HepG2 (cell line): ENCODE data around the gene AP4M1. TPM values are rescaled to one million over a fixed set of nuclear protein-coding genes. Genes with fewer than 3 reads are reported as not detected.
A peak's percentile ranks its signal among the peaks of the same experiment; 100 is the strongest.

Experiments used
- CEBPB ChIP-seq: IDR thresholded peaks from 2 replicates; pipeline ENCODE4 v1.6.1; 2011; ENCODE audit warnings: low read depth, low read length, improper control_type of control experiment, borderline replicate concordance
- CHCHD3 ChIP-seq: sonication (generic); formaldehyde crosslinking; IDR thresholded peaks from 2 replicates; pipeline ENCODE4 v1.8.0; 2022; ENCODE audit warnings: mild to moderate bottlenecking, missing genetic modification reagents, moderate library complexity
- CHD2 ChIP-seq: IDR thresholded peaks from 2 replicates; pipeline ENCODE4 v1.6.1; 2011; ENCODE audit warnings: low read depth, low read length, improper control_type of control experiment
- ESRRA ChIP-seq: sonication (generic); formaldehyde crosslinking; IDR thresholded peaks from 2 replicates; pipeline ENCODE4 v1.5.1; 2020; ENCODE audit warnings: mild to moderate bottlenecking, low read depth, missing genetic modification reagents
- HOXD1 ChIP-seq: sonication (generic); formaldehyde crosslinking; IDR thresholded peaks from 2 replicates; pipeline ENCODE4 v1.5.0; 2020; ENCODE audit warnings: missing genetic modification reagents
- KLF6 ChIP-seq: IDR thresholded peaks from 2 replicates; pipeline ENCODE4 v1.8.0; 2016; ENCODE audit warnings: missing biosample characterization, missing genetic modification reagents
- MAZ ChIP-seq, 2 experiments: sonication (generic) in 1 of 2; formaldehyde crosslinking in 1 of 2; IDR thresholded peaks; 2 replicates each; pipeline versions ENCODE4 v1.5.0 to v1.6.1; 2012 to 2020; ENCODE audit warnings: low read depth in 2 of 2, mild to moderate bottlenecking in 2 of 2, borderline replicate concordance in 1 of 2, improper control_type of control experiment in 1 of 2, low read length in 1 of 2, missing genetic modification reagents in 1 of 2, moderate library complexity in 1 of 2
- NCOA1 ChIP-seq: sonication (generic); formaldehyde crosslinking; IDR thresholded peaks from 2 replicates; pipeline ENCODE4 v1.9.0; 2021; ENCODE audit warnings: missing genetic modification reagents
- NCOA2 ChIP-seq: sonication (generic); formaldehyde crosslinking; IDR thresholded peaks from 2 replicates; pipeline ENCODE4 v1.8.0; 2022; ENCODE audit warnings: inconsistent platforms
- SCMH1 ChIP-seq: sonication (generic); formaldehyde crosslinking; IDR thresholded peaks from 2 replicates; pipeline ENCODE4 v1.9.0; 2021; ENCODE audit warnings: missing genetic modification reagents, mild to moderate bottlenecking, borderline replicate concordance
- SMARCC2 ChIP-seq: fragments of 450-650 bp; IDR thresholded peaks from 2 replicates; pipeline ENCODE4 v1.6.1; 2017; ENCODE audit warnings: antibody characterized with exemption, mild to moderate bottlenecking
- SOX13 ChIP-seq, 3 experiments: fragments of 450-650 bp in 1 of 3; sonication (generic) in 1 of 3; formaldehyde crosslinking in 1 of 3; IDR thresholded peaks in 2 of 3; conservative IDR thresholded peaks in 1 of 3; 2 replicates each; pipeline versions ENCODE4 v1.5.0 to v1.6.1; 2016 to 2020; ENCODE audit warnings: antibody characterized with exemption in 1 of 3, mild to moderate bottlenecking in 1 of 3, missing compliant biosample characterization in 1 of 3, missing genetic modification reagents in 1 of 3, moderate library complexity in 1 of 3
- SUZ12 ChIP-seq: fragments of 150-350 bp; IDR thresholded peaks from 2 replicates; pipeline ENCODE4 v1.6.1; 2014; ENCODE audit warnings: low read depth, low read length
- TSC22D2 ChIP-seq: sonication (generic); formaldehyde crosslinking; IDR thresholded peaks from 2 replicates; pipeline ENCODE4 v1.5.1; 2020; ENCODE audit warnings: missing genetic modification reagents, mild to moderate bottlenecking, borderline replicate concordance
- ZNF121 ChIP-seq: sonication (generic); formaldehyde crosslinking; IDR thresholded peaks from 2 replicates; pipeline ENCODE4 v1.5.0; 2020; ENCODE audit warnings: mild to moderate bottlenecking, missing genetic modification reagents
- ZNF20 ChIP-seq: sonication (generic); formaldehyde crosslinking; IDR thresholded peaks from 2 replicates; pipeline ENCODE4 v1.4.0; 2020; ENCODE audit warnings: mild to moderate bottlenecking, moderate library complexity, missing genetic modification reagents
- ZNF331 ChIP-seq: sonication (generic); formaldehyde crosslinking; IDR thresholded peaks from 2 replicates; pipeline ENCODE4 v1.4.0; 2020; ENCODE audit warnings: missing genetic modification reagents
- ZNF605 ChIP-seq: sonication (generic); formaldehyde crosslinking; IDR thresholded peaks from 2 replicates; pipeline ENCODE4 v1.8.0; 2022; ENCODE audit warnings: mild to moderate bottlenecking, missing genetic modification reagents
- ZNF670 ChIP-seq: sonication (generic); formaldehyde crosslinking; IDR thresholded peaks from 2 replicates; pipeline ENCODE4 v1.8.0; 2022; ENCODE audit warnings: mild to moderate bottlenecking, missing genetic modification reagents, borderline replicate concordance
- ZNF674 ChIP-seq: sonication (generic); formaldehyde crosslinking; IDR thresholded peaks from 2 replicates; pipeline ENCODE4 v1.5.0; 2020; ENCODE audit warnings: low read depth, mild to moderate bottlenecking, missing genetic modification reagents
- ZSCAN21 ChIP-seq: sonication (generic); formaldehyde crosslinking; IDR thresholded peaks from 2 replicates; pipeline ENCODE4 v1.8.0; 2022; ENCODE audit warnings: mild to moderate bottlenecking, missing genetic modification reagents, moderate library complexity, borderline replicate concordance
- polyA plus RNA-seq, 8 experiments: library from polyadenylated mRNA; depleted of rRNA in 3 of 8; stranded (reverse) in 7 of 8; unstranded in 1 of 8; fragments of >200 nt; fragmentation: Illumina TruSeq in 4 of 8; extraction: Trizol in 4 of 8; gene quantifications; 2 replicates each; pipeline versions ENCODE4 v1.2.1 to v1.2.3, GENCODE V29; 2011 to 2016; ENCODE audit warnings: low read depth in 4 of 8, missing spikeins in 1 of 8, mixed read lengths in 1 of 8; ENCODE audit not compliant: insufficient read depth in 1 of 8
- total RNA-seq, 5 experiments: library from RNA; depleted of rRNA; stranded (reverse); fragments of >200 nt; fragmentation: Illumina TruSeq; extraction: Trizol; gene quantifications; 2 replicates each; pipeline ENCODE4 v1.2.3, GENCODE V29; 2016; ENCODE audit warnings: low read depth in 1 of 5
- TF ChIP-seq, protein P1 (sequence below): IDR thresholded peaks from 2 replicates; pipeline ENCODE4 v1.6.1; 2012; ENCODE audit warnings: inconsistent platforms
- TF ChIP-seq, protein P2 (sequence below): sonication (generic); formaldehyde crosslinking; IDR thresholded peaks from 2 replicates; pipeline ENCODE4 v1.8.1; 2023; ENCODE audit warnings: mild to moderate bottlenecking, missing genetic modification reagents, borderline replicate concordance
- TF ChIP-seq, protein P3 (sequence below): sonication (generic); formaldehyde crosslinking; IDR thresholded peaks from 2 replicates; pipeline ENCODE4 v1.4.0; 2020; ENCODE audit warnings: missing genetic modification reagents, low read depth, mild to moderate bottlenecking, borderline replicate concordance
- TF ChIP-seq, protein P4 (sequence below): sonication (generic); formaldehyde crosslinking; IDR thresholded peaks from 2 replicates; pipeline ENCODE4 v1.4.0; 2020; ENCODE audit warnings: missing genetic modification reagents; ENCODE audit errors: not compliant biosample characterization
- TF ChIP-seq, protein P5 (sequence below): sonication (generic); formaldehyde crosslinking; IDR thresholded peaks from 2 replicates; pipeline ENCODE4 v1.5.0; 2020; ENCODE audit warnings: mild to moderate bottlenecking, missing genetic modification reagents

The AP4M1 gene
- total and polyA plus RNA-seq, 2 of the 13 experiments (the other 11 are each of a cell fraction or from before 2014, with no cell fraction given), result 6.3 to 9.7 TPM

DNA sequence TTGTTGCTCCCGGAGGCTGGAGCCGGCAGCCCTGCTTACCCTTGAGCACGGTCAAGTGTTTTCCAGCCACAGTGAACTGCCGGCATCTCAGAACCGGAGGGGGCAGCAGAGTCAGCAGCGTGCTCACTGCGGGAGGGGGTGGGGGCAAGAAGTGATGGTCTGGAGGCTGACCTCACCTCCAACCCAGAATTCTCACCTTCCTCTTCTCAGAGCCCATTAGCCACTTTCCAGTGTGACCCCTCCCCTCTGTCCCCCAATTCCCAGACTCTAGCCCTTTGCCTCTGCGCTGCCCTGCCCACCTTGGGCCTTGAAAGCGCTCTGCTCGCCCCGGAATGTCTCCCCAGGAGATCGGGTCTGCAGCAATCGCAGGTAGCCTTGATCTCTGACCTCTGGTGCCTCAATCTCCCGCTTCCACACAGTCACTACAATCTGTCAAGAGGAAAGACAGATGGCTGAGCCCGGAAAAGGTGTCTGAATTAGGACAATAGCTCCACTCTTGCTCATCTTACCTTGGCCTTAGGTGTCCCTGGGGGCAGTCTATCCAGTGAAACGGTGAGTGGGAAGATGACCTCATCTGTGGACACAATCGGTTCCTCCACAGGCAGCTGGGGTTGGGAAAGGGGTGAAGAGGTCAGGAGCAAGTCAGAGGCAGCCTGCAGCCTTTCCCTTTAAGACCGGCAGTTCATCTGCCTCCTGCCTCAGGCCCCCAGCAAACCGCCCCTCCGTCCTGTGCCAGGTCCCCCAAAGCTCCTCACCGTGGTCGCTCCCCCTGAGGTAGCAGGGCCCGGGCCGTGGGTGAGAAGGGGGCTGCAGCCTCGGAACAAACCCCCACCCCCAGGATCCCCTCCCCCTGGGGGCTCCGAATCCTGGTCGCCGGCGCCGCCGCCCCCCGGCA is 56.1 kb downstream of the AP4M1 start (continued):
- TF ChIP-seq SMARCC2 (no peak), ZNF121 (no peak), CHD2 (no peak), ZNF674 (no peak), HOXD1 (CRISPR knock-in tag) (0 out of 2 replicates have a peak, but pooled peaks have one; percentile 38), ESRRA (CRISPR knock-in tag) (no peak), CHCHD3 (CRISPR knock-in tag) (no peak), SUZ12 (no peak), MAZ (IDR thresholded peaks at IDR 0.05; ENCODE audit: borderline replicate concordance, low read depth, low read length) (peak; percentile 78; the same call in 1 of the 2 replicates), MAZ (CRISPR knock-in tag; IDR thresholded peaks at IDR 0.05; ENCODE audit: low read depth) (no peak), KLF6 (CRISPR knock-in tag) (no peak), ZNF20 (CRISPR knock-in tag) (no peak), NCOA1 (CRISPR knock-in tag) (no peak), ZSCAN21 (CRISPR knock-in tag) (no peak), CEBPB (peak; percentile 64), SCMH1 (no peak), SOX13 (IDR thresholded peaks at IDR 0.05) (no peak), SOX13 (CRISPR knock-in tag; conservative IDR thresholded peaks at IDR 0.05 in 1 of 2, IDR thresholded peaks at IDR 0.05 in 1 of 2) (peak in 1 of 2 experiments; percentile 55; a peak in 1 of 4 replicates), ZNF670 (no peak), ZNF605 (CRISPR knock-in tag) (no peak), NCOA2 (CRISPR knock-in tag) (peak; percentile 73), TSC22D2 (CRISPR knock-in tag) (no peak), ZNF331 (no peak)
- TF ChIP-seq, protein P1, sequence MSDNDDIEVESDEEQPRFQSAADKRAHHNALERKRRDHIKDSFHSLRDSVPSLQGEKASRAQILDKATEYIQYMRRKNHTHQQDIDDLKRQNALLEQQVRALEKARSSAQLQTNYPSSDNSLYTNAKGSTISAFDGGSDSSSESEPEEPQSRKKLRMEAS, result no peak
- TF ChIP-seq, protein P2, sequence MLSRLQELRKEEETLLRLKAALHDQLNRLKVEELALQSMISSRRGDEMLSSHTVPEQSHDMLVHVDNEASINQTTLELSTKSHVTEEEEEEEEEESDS (CRISPR knock-in tag), result no peak
- TF ChIP-seq, protein P3, sequence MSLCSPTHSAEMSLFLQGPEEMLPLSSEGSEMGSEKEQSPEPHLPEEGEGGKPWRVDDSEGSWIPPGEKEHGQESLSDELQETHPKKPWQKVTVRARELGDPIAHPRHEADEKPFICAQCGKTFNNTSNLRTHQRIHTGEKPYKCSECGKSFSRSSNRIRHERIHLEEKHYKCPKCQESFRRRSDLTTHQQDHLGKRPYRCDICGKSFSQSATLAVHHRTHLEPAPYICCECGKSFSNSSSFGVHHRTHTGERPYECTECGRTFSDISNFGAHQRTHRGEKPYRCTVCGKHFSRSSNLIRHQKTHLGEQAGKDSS, result no peak
- TF ChIP-seq, protein P4, sequence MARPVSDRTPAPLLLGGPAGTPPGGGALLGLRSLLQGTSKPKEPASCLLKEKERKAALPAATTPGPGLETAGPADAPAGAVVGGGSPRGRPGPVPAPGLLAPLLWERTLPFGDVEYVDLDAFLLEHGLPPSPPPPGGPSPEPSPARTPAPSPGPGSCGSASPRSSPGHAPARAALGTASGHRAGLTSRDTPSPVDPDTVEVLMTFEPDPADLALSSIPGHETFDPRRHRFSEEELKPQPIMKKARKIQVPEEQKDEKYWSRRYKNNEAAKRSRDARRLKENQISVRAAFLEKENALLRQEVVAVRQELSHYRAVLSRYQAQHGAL (CRISPR knock-in tag), result no peak
- TF ChIP-seq, protein P5, sequence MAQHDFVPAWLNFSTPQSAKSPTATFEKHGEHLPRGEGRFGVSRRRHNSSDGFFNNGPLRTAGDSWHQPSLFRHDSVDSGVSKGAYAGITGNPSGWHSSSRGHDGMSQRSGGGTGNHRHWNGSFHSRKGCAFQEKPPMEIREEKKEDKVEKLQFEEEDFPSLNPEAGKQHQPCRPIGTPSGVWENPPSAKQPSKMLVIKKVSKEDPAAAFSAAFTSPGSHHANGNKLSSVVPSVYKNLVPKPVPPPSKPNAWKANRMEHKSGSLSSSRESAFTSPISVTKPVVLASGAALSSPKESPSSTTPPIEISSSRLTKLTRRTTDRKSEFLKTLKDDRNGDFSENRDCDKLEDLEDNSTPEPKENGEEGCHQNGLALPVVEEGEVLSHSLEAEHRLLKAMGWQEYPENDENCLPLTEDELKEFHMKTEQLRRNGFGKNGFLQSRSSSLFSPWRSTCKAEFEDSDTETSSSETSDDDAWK (CRISPR knock-in tag), result no peak
